HepG2 (cell line): ENCODE data around the gene COA1. TPM values are rescaled to one million over a fixed set of nuclear protein-coding genes. Genes with fewer than 3 reads are reported as not detected.
A peak's percentile ranks its signal among the peaks of the same experiment; 100 is the strongest.

Experiments
- ARID4A ChIP-seq: sonication (generic); formaldehyde crosslinking; IDR thresholded peaks from 2 replicates; pipeline ENCODE4 v1.5.0; 2020; ENCODE audit warnings: mild to moderate bottlenecking, missing genetic modification reagents, borderline replicate concordance
- HNRNPK ChIP-seq: fragments of 200-400 bp; formaldehyde crosslinking; IDR thresholded peaks from 2 replicates; pipeline ENCODE4 v1.6.1; 2018; ENCODE audit warnings: low read length, low read depth, moderate library complexity, mild to moderate bottlenecking; ENCODE audit not compliant: poor library complexity, severe bottlenecking
- HOXA9 ChIP-seq: sonication (generic); formaldehyde crosslinking; IDR thresholded peaks from 2 replicates; pipeline ENCODE4 v1.8.1; 2022; ENCODE audit warnings: missing genetic modification reagents, mild to moderate bottlenecking, moderate library complexity, borderline replicate concordance
- KLF16 ChIP-seq, 2 experiments: sonication (generic) in 1 of 2; formaldehyde crosslinking in 1 of 2; IDR thresholded peaks; 2 replicates each; pipeline versions ENCODE4 v1.6.1 to v1.8.0; 2016 to 2023; ENCODE audit warnings: missing genetic modification reagents in 2 of 2, missing compliant biosample characterization in 1 of 2
- KMT2A ChIP-seq: sonication (generic); formaldehyde crosslinking; IDR thresholded peaks from 2 replicates; pipeline ENCODE4 v1.4.0; 2020; ENCODE audit warnings: missing genetic modification reagents
- LBX2 ChIP-seq: sonication (generic); formaldehyde crosslinking; IDR thresholded peaks from 2 replicates; pipeline ENCODE4 v1.5.0; 2020; ENCODE audit warnings: missing genetic modification reagents, mild to moderate bottlenecking, borderline replicate concordance
- PRDM10 ChIP-seq: sonication (generic); formaldehyde crosslinking; IDR thresholded peaks from 2 replicates; pipeline ENCODE4 v1.4.0; 2020; ENCODE audit warnings: low read depth, missing genetic modification reagents
- SMC3 ChIP-seq: IDR thresholded peaks from 2 replicates; pipeline ENCODE4 v1.6.1; 2011; ENCODE audit warnings: low read length, improper control_type of control experiment
- SP5 ChIP-seq: IDR thresholded peaks from 2 replicates; pipeline ENCODE4 v1.6.1; 2016; ENCODE audit warnings: low read depth, borderline replicate concordance
- TARDBP ChIP-seq: sonication (generic); formaldehyde crosslinking; IDR thresholded peaks from 2 replicates; pipeline ENCODE4 v1.8.0; 2022; ENCODE audit warnings: mild to moderate bottlenecking, missing genetic modification reagents
- TEAD3 ChIP-seq: optimal IDR thresholded peaks from 2 replicates; pipeline ENCODE3; 2016; ENCODE audit warnings: borderline replicate concordance
- ZNF350 ChIP-seq: sonication (generic); formaldehyde crosslinking; IDR thresholded peaks from 2 replicates; pipeline ENCODE4 v1.4.0; 2020; ENCODE audit warnings: mild to moderate bottlenecking, low read depth, missing genetic modification reagents, borderline replicate concordance
- ZNF441 ChIP-seq: sonication (generic); formaldehyde crosslinking; IDR thresholded peaks from 2 replicates; pipeline ENCODE4 v1.7.0; 2021; ENCODE audit warnings: missing genetic modification reagents, borderline replicate concordance
- ZNF687 ChIP-seq: sonication (generic); formaldehyde crosslinking; IDR thresholded peaks from 2 replicates; pipeline ENCODE4 v1.5.1; 2020; ENCODE audit warnings: mild to moderate bottlenecking, missing genetic modification reagents, moderate library complexity
- polyA plus RNA-seq, 8 experiments: library from polyadenylated mRNA; depleted of rRNA in 3 of 8; stranded (reverse) in 7 of 8; unstranded in 1 of 8; fragments of >200 nt; fragmentation: Illumina TruSeq in 4 of 8; extraction: Trizol in 4 of 8; gene quantifications; 2 replicates each; pipeline versions ENCODE4 v1.2.1 to v1.2.3, GENCODE V29; 2011 to 2016; ENCODE audit warnings: low read depth in 4 of 8, missing spikeins in 1 of 8, mixed read lengths in 1 of 8; ENCODE audit not compliant: insufficient read depth in 1 of 8
- total RNA-seq, 5 experiments: library from RNA; depleted of rRNA; stranded (reverse); fragments of >200 nt; fragmentation: Illumina TruSeq; extraction: Trizol; gene quantifications; 2 replicates each; pipeline ENCODE4 v1.2.3, GENCODE V29; 2016; ENCODE audit warnings: low read depth in 1 of 5

The COA1 gene
- total and polyA plus RNA-seq, 2 of the 13 experiments (the other 11 are each of a cell fraction or from before 2014, with no cell fraction given), result 33.2 to 65.7 TPM

- peak; percentile 70 for TF ChIP-seq ARID4A (CRISPR knock-in tag)
- no peak for TF ChIP-seq ZNF350 (CRISPR knock-in tag)
- peak; percentile 87 for TF ChIP-seq HNRNPK
- TF ChIP-seq HOXA9 (CRISPR knock-in tag), result no peak
- TF ChIP-seq ZNF687 (CRISPR knock-in tag), result peak; percentile 90
- peak; percentile 59 for TF ChIP-seq KMT2A (CRISPR knock-in tag)
- 0 out of 2 replicates have a peak, but pooled peaks have one; percentile 40 for TF ChIP-seq LBX2 (CRISPR knock-in tag)
- TF ChIP-seq TARDBP (CRISPR knock-in tag), result peak; percentile 40; the same call in 1 of the 2 replicates
- no peak for TF ChIP-seq TEAD3 (CRISPR knock-in tag)
- no peak for TF ChIP-seq SMC3
- peak; percentile 59; the same call in 1 of the 2 replicates for TF ChIP-seq PRDM10 (CRISPR knock-in tag)
- TF ChIP-seq KLF16 (CRISPR knock-in tag; IDR thresholded peaks at IDR 0.05), result no peak; a peak in 1 of 4 replicates
- peak; percentile 46; the same call in 1 of the 2 replicates for TF ChIP-seq SP5 (CRISPR knock-in tag)
- TF ChIP-seq ZNF441 (CRISPR knock-in tag), result no peak
Observed at GRCh38 chr7:43758029-43758821, 28.9 kb upstream of the COA1 start, which contains the start of gene BLVRA (continued).
